NT2/D1 (cell line): ENCODE measurements around the gene ZFYVE21.

Experiments
- YY1 ChIP-seq: IDR thresholded peaks from 2 replicates; pipeline ENCODE4 v1.6.1; 2011; ENCODE audit not compliant: insufficient read length, insufficient read depth
- ZNF274 ChIP-seq: IDR thresholded peaks from 2 replicates; pipeline ENCODE4 v1.6.1; 2011; ENCODE audit warnings: mild to moderate bottlenecking, low read depth, low read length

GRCh38 chr14:103772078-103772712, 56.6 kb downstream of the ZFYVE21 start:
- TF ChIP-seq YY1 (no peak), ZNF274 (no peak)
